ENCODE data around the gene GOLT1A.
A peak's percentile ranks its signal among the peaks of the same experiment; 100 is the strongest.

GOLT1A gene, protein sequence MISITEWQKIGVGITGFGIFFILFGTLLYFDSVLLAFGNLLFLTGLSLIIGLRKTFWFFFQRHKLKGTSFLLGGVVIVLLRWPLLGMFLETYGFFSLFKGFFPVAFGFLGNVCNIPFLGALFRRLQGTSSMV

DNA sequence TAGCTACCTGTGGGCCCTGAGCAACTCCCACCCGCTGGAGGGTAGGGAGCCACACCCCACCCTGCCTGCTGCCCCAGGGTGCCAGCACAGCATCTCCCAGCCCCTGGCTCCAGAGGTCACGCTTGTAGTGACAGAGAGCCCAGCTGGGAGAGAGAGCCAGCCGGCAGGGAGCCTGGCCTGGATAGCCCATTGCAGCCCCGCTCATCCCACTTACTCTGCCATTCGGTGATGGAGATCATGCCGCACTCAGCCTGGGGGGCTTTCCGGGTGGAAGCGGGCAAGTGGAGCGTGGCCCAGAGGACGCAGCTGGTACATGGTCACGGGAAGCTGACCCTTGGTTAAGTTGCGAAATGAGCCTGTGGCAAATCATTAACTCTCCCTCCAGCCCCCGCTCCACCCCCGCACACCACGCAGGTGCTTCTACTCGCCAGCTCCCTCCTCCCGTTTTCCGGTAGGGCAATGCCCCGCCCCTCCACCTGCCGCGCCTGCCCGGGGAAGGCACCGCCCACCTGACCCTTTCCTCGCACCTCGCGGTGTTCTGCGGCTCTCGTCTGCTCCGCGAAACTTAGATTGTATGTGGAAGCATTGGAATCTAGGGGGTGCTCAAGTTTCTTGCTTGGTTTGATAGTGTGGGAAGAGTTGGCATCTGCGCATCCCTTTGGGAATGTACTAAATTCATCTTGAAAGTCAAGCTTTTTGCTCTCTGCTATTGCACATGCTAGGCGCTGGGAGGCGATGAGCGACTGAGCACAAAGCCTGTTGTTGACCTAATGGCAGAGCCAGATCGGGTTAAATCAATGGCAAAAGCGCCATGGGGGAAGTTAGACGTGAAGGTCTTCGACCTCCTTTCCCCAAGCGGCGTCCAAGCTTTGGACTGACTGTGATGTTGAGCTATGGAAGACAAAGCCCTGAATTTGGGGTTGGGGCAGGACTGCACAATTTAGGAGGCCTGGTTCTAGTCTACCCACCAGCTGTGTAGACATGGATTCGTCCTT lies at the start of gene GOLT1A:
GOLT1A (minus strand) TSS at position 321 of the 995 bp plus-strand sequence; CDS start at position 239, 82 bp downstream.
- ChIA-PET POLR2A (no interaction called here), CTCF (interaction anchor here (1.0 to 1.7 kb wide), 5 partner anchors 17 to 185 kb away, joined by 3 to 8 read pairs (median 4); partner anchors contain the start of gene REN)
- DNase-seq (ENCODE audit: extremely low spot score), result peak; percentile 82
- TF ChIP-seq, protein P1, sequence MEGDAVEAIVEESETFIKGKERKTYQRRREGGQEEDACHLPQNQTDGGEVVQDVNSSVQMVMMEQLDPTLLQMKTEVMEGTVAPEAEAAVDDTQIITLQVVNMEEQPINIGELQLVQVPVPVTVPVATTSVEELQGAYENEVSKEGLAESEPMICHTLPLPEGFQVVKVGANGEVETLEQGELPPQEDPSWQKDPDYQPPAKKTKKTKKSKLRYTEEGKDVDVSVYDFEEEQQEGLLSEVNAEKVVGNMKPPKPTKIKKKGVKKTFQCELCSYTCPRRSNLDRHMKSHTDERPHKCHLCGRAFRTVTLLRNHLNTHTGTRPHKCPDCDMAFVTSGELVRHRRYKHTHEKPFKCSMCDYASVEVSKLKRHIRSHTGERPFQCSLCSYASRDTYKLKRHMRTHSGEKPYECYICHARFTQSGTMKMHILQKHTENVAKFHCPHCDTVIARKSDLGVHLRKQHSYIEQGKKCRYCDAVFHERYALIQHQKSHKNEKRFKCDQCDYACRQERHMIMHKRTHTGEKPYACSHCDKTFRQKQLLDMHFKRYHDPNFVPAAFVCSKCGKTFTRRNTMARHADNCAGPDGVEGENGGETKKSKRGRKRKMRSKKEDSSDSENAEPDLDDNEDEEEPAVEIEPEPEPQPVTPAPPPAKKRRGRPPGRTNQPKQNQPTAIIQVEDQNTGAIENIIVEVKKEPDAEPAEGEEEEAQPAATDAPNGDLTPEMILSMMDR (IDR thresholded peaks at IDR 0.05; ENCODE audit: control extremely low read depth, extremely low read depth, low read depth, missing control alignments), result no peak

DNA sequence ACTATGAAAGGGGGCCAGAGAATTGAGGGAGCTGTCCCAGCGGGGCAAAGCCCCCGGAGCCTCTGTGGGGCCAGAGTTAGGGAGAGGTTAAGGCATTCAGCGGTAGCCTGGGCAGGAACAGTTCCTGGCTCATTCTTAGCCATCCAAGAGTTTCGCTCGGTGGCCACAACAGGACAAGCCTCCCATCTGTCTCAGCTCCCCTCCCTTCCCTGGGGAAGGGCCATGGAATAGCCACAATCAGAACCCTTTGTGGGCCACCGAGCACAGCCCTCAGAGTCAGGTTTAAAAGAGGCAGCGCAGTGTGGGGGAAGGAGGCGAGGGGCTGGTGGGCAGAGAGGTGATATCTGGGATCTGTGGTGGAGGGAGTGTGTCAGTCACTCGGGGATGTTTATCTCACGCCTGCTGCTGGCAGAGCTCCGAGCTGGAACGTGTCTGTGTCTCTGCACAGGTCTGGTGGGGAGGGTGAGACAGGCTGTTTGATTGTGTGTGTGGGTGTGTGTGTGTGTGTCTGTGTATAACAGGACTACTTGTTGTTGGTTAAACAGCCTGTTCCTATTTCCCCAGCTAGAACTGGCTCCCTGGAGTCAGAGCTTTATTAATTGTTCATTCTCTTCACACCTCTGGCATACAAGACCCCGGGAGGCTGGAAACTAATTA lies 49.6 kb upstream of the GOLT1A start:
- DNase-seq (ENCODE audit: extremely low spot score), result no peak
- POLR2A ChIA-PET, result interaction anchor here (1.1 kb wide), 1 partner anchor 592 kb away, joined by 4 read pairs; no protein-coding TSS in a partner anchor
- TF ChIP-seq, protein P1 (IDR thresholded peaks at IDR 0.05; ENCODE audit: control extremely low read depth, extremely low read depth, low read depth, missing control alignments), result no peak
- CTCF ChIA-PET, result interaction anchor here (0.6 to 1.7 kb wide), 3 partner anchors 9 to 82 kb away, joined by 3 to 4 read pairs (median 3); no protein-coding TSS in a partner anchor

DNA sequence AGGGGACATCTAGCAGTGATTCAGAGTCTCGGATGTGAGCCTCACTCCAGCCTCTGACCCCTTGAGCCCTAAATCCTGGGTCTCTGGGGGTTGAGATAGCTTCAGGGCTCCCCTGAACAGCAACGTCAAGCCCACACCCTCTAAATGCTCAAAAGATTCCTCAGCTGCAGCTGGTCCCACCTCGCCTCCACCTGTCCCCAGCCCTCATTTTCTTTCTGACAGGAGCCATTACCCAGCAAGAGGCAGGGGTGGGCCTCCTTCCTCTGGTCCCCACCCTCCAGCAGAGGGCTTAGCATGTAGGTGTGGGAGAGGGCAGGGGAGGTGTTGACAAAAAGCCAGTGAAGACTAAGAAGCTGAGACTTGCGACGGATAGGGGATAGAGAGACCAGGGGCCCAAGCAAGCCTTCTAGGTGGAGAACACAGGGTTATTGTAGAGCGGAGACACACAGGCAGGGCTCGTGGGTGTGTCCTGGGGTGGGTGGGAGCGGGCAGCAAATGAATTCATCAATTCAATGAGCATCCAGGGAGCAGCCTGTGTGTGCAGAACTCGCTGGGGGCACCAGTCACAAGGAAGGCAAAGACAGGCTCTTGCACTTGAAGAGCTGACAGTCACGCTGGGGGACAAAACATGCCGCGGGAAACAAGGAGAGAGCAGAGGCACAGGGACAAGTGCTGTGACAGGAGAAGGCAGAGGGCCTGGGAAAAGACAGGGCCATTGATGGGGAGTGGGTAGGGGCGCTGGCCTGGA lies 48.9 kb upstream of the GOLT1A start:
- ChIA-PET CTCF (interaction anchor here (1.7 kb wide), 1 partner anchor 56 kb away, joined by 4 read pairs; no protein-coding TSS in a partner anchor), POLR2A (interaction anchor here (1.1 kb wide), 1 partner anchor 592 kb away, joined by 4 read pairs; no protein-coding TSS in a partner anchor)
- no peak for DNase-seq (ENCODE audit: extremely low spot score)
- TF ChIP-seq, protein P1 (IDR thresholded peaks at IDR 0.05; ENCODE audit: control extremely low read depth, extremely low read depth, low read depth, missing control alignments), result no peak

DNA sequence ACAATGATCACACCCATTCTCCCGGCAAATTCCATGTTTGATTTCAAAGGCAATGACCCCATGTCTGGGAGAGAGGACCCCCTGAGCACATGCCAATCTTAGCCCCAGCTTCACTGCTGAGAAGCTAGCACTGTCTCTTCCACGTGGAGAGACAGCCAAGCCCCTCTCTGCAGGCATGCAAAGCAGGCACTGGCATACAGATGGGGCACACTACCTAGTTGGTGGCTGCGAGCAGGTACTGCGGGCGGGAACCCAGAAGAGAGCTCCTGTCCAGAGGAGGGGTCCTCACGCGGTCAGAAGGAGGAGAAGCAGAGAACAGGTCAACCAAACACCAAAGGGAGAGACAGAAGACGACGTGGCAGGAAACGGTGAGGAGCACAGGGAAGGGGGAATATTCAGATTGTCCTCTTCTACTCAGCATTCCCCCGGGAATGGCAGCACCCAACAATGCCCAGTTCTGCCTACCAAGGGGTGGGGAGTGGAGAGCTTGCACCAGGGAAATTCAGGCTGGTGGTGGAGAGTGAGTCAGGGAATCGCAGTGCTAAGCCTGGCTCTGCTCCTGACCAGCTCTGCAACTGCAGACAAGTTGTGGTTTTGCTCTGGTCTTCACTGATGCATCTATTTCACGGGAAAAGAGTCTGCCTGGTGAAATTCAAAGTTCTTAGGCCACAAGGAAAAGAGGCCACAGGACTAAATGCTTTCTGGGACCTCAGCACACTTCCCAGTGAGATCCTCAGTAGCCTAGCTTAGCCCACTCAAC lies 48.1 kb upstream of the GOLT1A start:
- POLR2A ChIA-PET, result interaction anchor here (1.1 kb wide), 1 partner anchor 593 kb away, joined by 4 read pairs; no protein-coding TSS in a partner anchor
- DNase-seq (ENCODE audit: extremely low spot score), result no peak
- CTCF ChIA-PET, result interaction anchor here (1.7 kb wide), 1 partner anchor 56 kb away, joined by 4 read pairs; no protein-coding TSS in a partner anchor
- TF ChIP-seq, protein P1 (IDR thresholded peaks at IDR 0.05; ENCODE audit: control extremely low read depth, extremely low read depth, low read depth, missing control alignments), result no peak

DNA sequence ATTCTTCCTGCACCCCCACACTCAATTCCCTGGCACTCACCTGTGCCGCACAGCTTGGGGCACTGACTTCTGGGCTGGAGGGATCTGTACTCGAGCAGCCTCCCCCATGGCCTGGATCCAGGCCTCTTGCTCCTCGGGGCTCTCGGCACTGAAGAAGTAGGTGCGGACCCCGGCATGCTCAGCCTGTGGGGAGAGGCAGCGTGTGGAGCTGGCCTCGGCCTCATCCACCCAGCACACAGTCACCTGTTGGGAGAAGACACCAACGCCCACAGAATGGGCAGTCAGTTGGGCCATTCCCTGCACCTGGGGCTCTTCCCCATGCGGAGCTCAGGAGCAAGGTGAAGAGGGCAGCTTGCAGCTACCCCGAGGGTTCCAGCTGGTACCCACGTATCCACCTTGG lies 47.5 kb upstream of the GOLT1A start:
- DNase-seq (ENCODE audit: extremely low spot score), result no peak
- POLR2A ChIA-PET, result no interaction called here
- CTCF ChIA-PET, result interaction anchor here (1.4 kb wide), 1 partner anchor 102 kb away, joined by 3 read pairs; no protein-coding TSS in a partner anchor
- TF ChIP-seq, protein P1 (IDR thresholded peaks at IDR 0.05; ENCODE audit: control extremely low read depth, extremely low read depth, low read depth, missing control alignments), result no peak
